ENCODE data around the gene ZCCHC2. TPM values are rescaled to one million over a fixed set of nuclear protein-coding genes. Genes with fewer than 3 reads are reported as not detected.

ZCCHC2 gene
- total and polyA plus RNA-seq, 2 of the 13 experiments (the other 11 are each of a cell fraction or from before 2014, with no cell fraction given) = 62.5 to 76.1 TPM

DNA sequence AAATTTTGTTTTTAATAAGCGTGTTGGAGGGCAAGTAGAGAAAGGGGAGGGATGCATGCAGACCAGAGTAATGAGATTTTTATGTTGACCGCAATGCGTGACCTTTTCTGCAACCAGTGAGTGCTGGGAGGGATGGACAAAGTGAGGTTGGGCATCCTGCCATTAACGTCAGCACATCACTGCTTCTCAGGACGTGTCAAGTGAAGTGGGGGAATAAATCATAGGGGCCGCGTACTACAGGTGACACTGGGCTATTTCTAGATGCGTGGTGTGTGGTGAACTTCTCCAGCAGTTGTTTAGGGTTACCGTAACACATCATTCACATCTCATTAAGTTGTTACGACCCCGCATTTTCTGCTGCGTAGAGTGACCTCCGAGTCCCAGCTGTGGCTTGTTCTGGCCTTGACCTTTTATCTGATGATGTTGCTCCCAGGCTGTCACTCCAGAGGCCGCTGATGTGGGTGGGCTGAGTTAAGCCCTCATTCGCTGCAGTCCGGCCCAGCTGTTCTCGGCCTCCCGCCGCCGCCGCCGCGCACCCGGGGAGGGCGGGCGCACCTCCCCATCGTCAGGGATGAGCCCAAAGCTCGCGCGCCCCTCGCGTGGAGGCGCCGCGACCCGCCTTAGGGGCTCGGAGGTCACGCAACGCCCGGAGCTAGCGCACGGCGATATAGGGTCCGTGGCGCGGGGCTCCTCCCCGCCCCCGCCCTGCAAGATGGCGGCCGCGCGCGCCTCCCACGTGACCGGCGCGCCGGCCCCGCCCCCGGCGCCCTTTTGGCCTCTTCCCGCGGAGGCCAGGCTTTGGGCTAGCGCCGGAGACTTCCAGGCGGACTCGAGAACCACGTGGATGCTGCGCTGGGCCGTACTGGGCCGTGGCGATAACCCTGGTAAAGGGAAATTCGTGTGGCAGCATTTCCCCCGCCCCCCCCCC lies 3.5 kb downstream of the ZCCHC2 start (continued):
- peak; percentile 97 for TF ChIP-seq KMT2A (CRISPR knock-in tag; IDR thresholded peaks at IDR 0.05)
- TF ChIP-seq, protein P1, sequence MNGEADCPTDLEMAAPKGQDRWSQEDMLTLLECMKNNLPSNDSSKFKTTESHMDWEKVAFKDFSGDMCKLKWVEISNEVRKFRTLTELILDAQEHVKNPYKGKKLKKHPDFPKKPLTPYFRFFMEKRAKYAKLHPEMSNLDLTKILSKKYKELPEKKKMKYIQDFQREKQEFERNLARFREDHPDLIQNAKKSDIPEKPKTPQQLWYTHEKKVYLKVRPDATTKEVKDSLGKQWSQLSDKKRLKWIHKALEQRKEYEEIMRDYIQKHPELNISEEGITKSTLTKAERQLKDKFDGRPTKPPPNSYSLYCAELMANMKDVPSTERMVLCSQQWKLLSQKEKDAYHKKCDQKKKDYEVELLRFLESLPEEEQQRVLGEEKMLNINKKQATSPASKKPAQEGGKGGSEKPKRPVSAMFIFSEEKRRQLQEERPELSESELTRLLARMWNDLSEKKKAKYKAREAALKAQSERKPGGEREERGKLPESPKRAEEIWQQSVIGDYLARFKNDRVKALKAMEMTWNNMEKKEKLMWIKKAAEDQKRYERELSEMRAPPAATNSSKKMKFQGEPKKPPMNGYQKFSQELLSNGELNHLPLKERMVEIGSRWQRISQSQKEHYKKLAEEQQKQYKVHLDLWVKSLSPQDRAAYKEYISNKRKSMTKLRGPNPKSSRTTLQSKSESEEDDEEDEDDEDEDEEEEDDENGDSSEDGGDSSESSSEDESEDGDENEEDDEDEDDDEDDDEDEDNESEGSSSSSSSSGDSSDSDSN (CRISPR knock-in tag; IDR thresholded peaks at IDR 0.05) = peak; percentile 66
- TF ChIP-seq, protein P2, sequence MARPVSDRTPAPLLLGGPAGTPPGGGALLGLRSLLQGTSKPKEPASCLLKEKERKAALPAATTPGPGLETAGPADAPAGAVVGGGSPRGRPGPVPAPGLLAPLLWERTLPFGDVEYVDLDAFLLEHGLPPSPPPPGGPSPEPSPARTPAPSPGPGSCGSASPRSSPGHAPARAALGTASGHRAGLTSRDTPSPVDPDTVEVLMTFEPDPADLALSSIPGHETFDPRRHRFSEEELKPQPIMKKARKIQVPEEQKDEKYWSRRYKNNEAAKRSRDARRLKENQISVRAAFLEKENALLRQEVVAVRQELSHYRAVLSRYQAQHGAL (CRISPR knock-in tag; IDR thresholded peaks at IDR 0.05; ENCODE audit: not compliant biosample characterization) = no peak
- TF ChIP-seq NFKB2 (CRISPR knock-in tag; IDR thresholded peaks at IDR 0.05; ENCODE audit: borderline replicate concordance) = 0 out of 2 replicates have a peak, but pooled peaks have one; percentile 42
- TF ChIP-seq ARNTL (CRISPR knock-in tag; IDR thresholded peaks at IDR 0.05) = peak; percentile 92
- TF ChIP-seq MEIS1 (CRISPR knock-in tag; IDR thresholded peaks at IDR 0.05; ENCODE audit: borderline replicate concordance) = peak; percentile 97; the same call in 1 of the 2 replicates
- TF ChIP-seq KDM6A (CRISPR knock-in tag; IDR thresholded peaks at IDR 0.05; ENCODE audit: low read depth) = no peak
- TF ChIP-seq, protein P3, sequence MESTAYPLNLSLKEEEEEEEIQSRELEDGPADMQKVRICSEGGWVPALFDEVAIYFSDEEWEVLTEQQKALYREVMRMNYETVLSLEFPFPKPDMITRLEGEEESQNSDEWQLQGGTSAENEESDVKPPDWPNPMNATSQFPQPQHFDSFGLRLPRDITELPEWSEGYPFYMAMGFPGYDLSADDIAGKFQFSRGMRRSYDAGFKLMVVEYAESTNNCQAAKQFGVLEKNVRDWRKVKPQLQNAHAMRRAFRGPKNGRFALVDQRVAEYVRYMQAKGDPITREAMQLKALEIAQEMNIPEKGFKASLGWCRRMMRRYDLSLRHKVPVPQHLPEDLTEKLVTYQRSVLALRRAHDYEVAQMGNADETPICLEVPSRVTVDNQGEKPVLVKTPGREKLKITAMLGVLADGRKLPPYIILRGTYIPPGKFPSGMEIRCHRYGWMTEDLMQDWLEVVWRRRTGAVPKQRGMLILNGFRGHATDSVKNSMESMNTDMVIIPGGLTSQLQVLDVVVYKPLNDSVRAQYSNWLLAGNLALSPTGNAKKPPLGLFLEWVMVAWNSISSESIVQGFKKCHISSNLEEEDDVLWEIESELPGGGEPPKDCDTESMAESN (CRISPR knock-in tag; conservative IDR thresholded peaks at IDR 0.05) = peak; percentile 93
- TF ChIP-seq XRCC5 (optimal IDR thresholded peaks at IDR 0.05; ENCODE audit: low read length) = peak; percentile 29
- TF ChIP-seq ZNF282 (IDR thresholded peaks at IDR 0.05; ENCODE audit: partially characterized antibody) = no peak
- TF ChIP-seq, protein P4, sequence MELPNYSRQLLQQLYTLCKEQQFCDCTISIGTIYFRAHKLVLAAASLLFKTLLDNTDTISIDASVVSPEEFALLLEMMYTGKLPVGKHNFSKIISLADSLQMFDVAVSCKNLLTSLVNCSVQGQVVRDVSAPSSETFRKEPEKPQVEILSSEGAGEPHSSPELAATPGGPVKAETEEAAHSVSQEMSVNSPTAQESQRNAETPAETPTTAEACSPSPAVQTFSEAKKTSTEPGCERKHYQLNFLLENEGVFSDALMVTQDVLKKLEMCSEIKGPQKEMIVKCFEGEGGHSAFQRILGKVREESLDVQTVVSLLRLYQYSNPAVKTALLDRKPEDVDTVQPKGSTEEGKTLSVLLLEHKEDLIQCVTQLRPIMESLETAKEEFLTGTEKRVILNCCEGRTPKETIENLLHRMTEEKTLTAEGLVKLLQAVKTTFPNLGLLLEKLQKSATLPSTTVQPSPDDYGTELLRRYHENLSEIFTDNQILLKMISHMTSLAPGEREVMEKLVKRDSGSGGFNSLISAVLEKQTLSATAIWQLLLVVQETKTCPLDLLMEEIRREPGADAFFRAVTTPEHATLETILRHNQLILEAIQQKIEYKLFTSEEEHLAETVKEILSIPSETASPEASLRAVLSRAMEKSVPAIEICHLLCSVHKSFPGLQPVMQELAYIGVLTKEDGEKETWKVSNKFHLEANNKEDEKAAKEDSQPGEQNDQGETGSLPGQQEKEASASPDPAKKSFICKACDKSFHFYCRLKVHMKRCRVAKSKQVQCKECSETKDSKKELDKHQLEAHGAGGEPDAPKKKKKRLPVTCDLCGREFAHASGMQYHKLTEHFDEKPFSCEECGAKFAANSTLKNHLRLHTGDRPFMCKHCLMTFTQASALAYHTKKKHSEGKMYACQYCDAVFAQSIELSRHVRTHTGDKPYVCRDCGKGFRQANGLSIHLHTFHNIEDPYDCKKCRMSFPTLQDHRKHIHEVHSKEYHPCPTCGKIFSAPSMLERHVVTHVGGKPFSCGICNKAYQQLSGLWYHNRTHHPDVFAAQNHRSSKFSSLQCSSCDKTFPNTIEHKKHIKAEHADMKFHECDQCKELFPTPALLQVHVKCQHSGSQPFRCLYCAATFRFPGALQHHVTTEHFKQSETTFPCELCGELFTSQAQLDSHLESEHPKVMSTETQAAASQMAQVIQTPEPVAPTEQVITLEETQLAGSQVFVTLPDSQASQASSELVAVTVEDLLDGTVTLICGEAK (IDR thresholded peaks at IDR 0.05) = no peak
- TF ChIP-seq, protein P4 (CRISPR knock-in tag; IDR thresholded peaks at IDR 0.05) = no peak; the same call in 1 of the 2 replicates
- peak; percentile 91 for TF ChIP-seq RXRA (CRISPR knock-in tag; IDR thresholded peaks at IDR 0.05)
- peak; percentile 66; the same call in 1 of the 2 replicates for TF ChIP-seq HOXD1 (CRISPR knock-in tag; IDR thresholded peaks at IDR 0.05)
- TF ChIP-seq ZNF777 (CRISPR knock-in tag; IDR thresholded peaks at IDR 0.05) = no peak
